DOHH2 (cell line): ENCODE measurements around the gene TSHZ2.

ENCODE experiments used
- H3F3A ChIP-seq: fragments of 200-600 bp; sonication (generic), shearing (Covaris generic); 2 replicates; pipeline ENCODE4 v1.6.0; 2016; ENCODE audit warnings: antibody characterized with exemption, mild to moderate bottlenecking; ENCODE audit not compliant: control insufficient read depth, insufficient read depth
- H3K27ac ChIP-seq: fragments of 200-600 bp; sonication (generic); 2 replicates; pipeline ENCODE4 v1.5.1; 2014; ENCODE audit warnings: low read depth, mild to moderate bottlenecking, low read length, moderate library complexity
- H3K27me3 ChIP-seq: fragments of 200-600 bp; sonication (generic); 2 replicates; pipeline ENCODE4 v1.6.1; 2014; ENCODE audit warnings: mild to moderate bottlenecking, low read length, mixed read lengths; ENCODE audit not compliant: control insufficient read depth
- H3K36me3 ChIP-seq: fragments of 200-600 bp; sonication (generic); 2 replicates; pipeline ENCODE4 v1.6.1; 2014; ENCODE audit warnings: mild to moderate bottlenecking, low read length, moderate library complexity, mixed read lengths; ENCODE audit not compliant: control insufficient read depth
- H3K4me1 ChIP-seq: fragments of 200-600 bp; sonication (generic); 2 replicates; pipeline ENCODE4 v1.6.1; 2014; ENCODE audit warnings: mild to moderate bottlenecking, low read length, mixed read lengths; ENCODE audit not compliant: control insufficient read depth
- H3K4me2 ChIP-seq: fragments of 200-600 bp; sonication (generic); 2 replicates; pipeline ENCODE4 v1.6.0; 2014; ENCODE audit warnings: mild to moderate bottlenecking, low read length, moderate library complexity
- H3K4me3 ChIP-seq: fragments of 200-600 bp; sonication (generic); 2 replicates; pipeline ENCODE4 v1.5.1; 2014; ENCODE audit warnings: mild to moderate bottlenecking, low read length, mixed read lengths
- H3K79me2 ChIP-seq: fragments of 200-600 bp; sonication (generic); 2 replicates; pipeline ENCODE4 v1.6.1; 2014; ENCODE audit warnings: mild to moderate bottlenecking, low read length, mixed read lengths; ENCODE audit not compliant: control insufficient read depth
- H3K9me2 ChIP-seq: fragments of 200-600 bp; sonication (generic); replicated peaks from 2 replicates; pipeline ENCODE4 v1.6.1; 2014; ENCODE audit warnings: mild to moderate bottlenecking, low read length, mixed read lengths; ENCODE audit not compliant: control insufficient read depth
- H3K9me3 ChIP-seq: fragments of 200-600 bp; sonication (generic); 2 replicates; pipeline ENCODE4 v1.6.1; 2014; ENCODE audit warnings: antibody characterized with exemption, low read length, mixed read lengths; ENCODE audit not compliant: control insufficient read depth, insufficient read depth
- H4K20me1 ChIP-seq: fragments of 200-600 bp; sonication (generic); 2 replicates; pipeline ENCODE4 v1.6.0; 2014; ENCODE audit warnings: low read depth, mild to moderate bottlenecking, antibody characterized with exemption, low read length, moderate library complexity; ENCODE audit not compliant: control insufficient read depth, insufficient read depth
- CTCF ChIP-seq: fragments of 200-600 bp; sonication (generic); IDR thresholded peaks from one replicate; pipeline ENCODE4 v1.5.1; 2014; ENCODE audit warnings: antibody characterized with exemption, mild to moderate bottlenecking, low read depth, low read length; ENCODE audit not compliant: poor library complexity, severe bottlenecking
- EZH2phosphoT487 ChIP-seq: fragments of 200-600 bp; sonication (generic); IDR thresholded peaks from 2 replicates; pipeline ENCODE4 v1.6.1; 2017; ENCODE audit warnings: borderline replicate concordance, mild to moderate bottlenecking, antibody characterized with exemption, low read length, moderate library complexity, mixed read lengths

The TSHZ2 gene

GRCh38 chr20:52941808-52942207 is 30.4 kb upstream of the TSHZ2 start:
- Histone ChIP-seq H3K4me1 (no peaks in the 10 kb centered on the region), H3K36me3 (no peaks in the 10 kb centered on the region), H3K9me2 (no peaks in the 10 kb centered on the region), H3K27ac (no peak overlapping the region), H3K4me3 (no peak overlapping the region), H3F3A (no peaks in the 10 kb centered on the region), H3K4me2 (no peak overlapping the region), H3K79me2 (no peaks in the 10 kb centered on the region), H3K9me3 (no peaks in the 10 kb centered on the region), H3K27me3 (no peaks in the 10 kb centered on the region; the same call in 1 of the 2 replicates), H4K20me1 (no peaks in the 10 kb centered on the region)
- TF ChIP-seq CTCF (no peak), EZH2phosphoT487 (no peak)

- TF ChIP-seq CTCF (no peak), EZH2phosphoT487 (no peak)
- H3F3A ChIP-seq = no peaks in the 10 kb centered on the region
Observed at GRCh38 chr20:52943185-52943841, 28.8 kb upstream of the TSHZ2 start.

GRCh38 chr20:52945268-52945667 is 26.9 kb upstream of the TSHZ2 start:
- Histone ChIP-seq H3K4me3 (no peak overlapping the region), H3K27ac (no peak overlapping the region), H3K36me3 (no peaks in the 10 kb centered on the region), H3K27me3 (no peaks in the 10 kb centered on the region), H3K9me2 (no peaks in the 10 kb centered on the region), H3K9me3 (no peaks in the 10 kb centered on the region), H3K4me1 (no peaks in the 10 kb centered on the region), H3F3A (no peaks in the 10 kb centered on the region), H4K20me1 (no peaks in the 10 kb centered on the region), H3K79me2 (no peaks in the 10 kb centered on the region), H3K4me2 (no peak overlapping the region)
- TF ChIP-seq CTCF = no peak

More at GRCh38 chr20:52943185-52943841, 28.8 kb upstream of the TSHZ2 start:
- H3K4me3 ChIP-seq = no peak overlapping the region
- H3K4me1 ChIP-seq = no peaks in the 10 kb centered on the region
- H4K20me1 ChIP-seq = no peaks in the 10 kb centered on the region
- no peaks in the 10 kb centered on the region for H3K9me3 ChIP-seq
- H3K27ac ChIP-seq = no peak overlapping the region
- no peaks in the 10 kb centered on the region for H3K79me2 ChIP-seq
- no peaks in the 10 kb centered on the region for H3K9me2 ChIP-seq
- H3K36me3 ChIP-seq = no peaks in the 10 kb centered on the region
- no peaks in the 10 kb centered on the region for H3K27me3 ChIP-seq
- no peak overlapping the region for H3K4me2 ChIP-seq
